A673 (cell line): ENCODE data around the gene PRKCB. TPM values are rescaled to one million over a fixed set of nuclear protein-coding genes. Genes with fewer than 3 reads are reported as not detected.

Experiments used
- BruUV-seq: library from RNA; stranded (reverse); fragments of 400-500 nt; replicated peaks from 2 replicates; lab custom pipeline; 2021; lab: Mats Ljungman, UMichigan
- CTCF ChIA-PET: fragments of 300-600 bp; sonication (Branson Sonifier 250); formaldehyde crosslinking; loops from one replicate; lab custom pipeline; 2022; ENCODE audit warnings: antibody characterized with exemption; lab: Charles Lee
- POLR2A ChIA-PET: fragments of 300-600 bp; sonication (Branson Sonifier 250); formaldehyde crosslinking; loops from one replicate; lab custom pipeline; 2022; ENCODE audit warnings: antibody characterized with exemption; ENCODE audit not compliant: low non-redundant PET; lab: Charles Lee
- DNase-seq: peaks from one replicate; pipeline ENCODE4 v3.0.0-alpha.2; 2015; ENCODE audit warnings: low spot score
- H3K27ac ChIP-seq: fragments of 200-600 bp; sonication (generic); 2 replicates; pipeline ENCODE4 v1.5.1; 2016; ENCODE audit warnings: mixed run types, low read depth, mild to moderate bottlenecking, mixed read lengths, antibody characterized with exemption, low read length; ENCODE audit not compliant: poor library complexity, severe bottlenecking
- H3K27me3 ChIP-seq: fragments of 200-600 bp; sonication (generic); replicated peaks from 2 replicates; pipeline ENCODE4 v1.6.1; 2017; ENCODE audit warnings: mixed run types, low read depth, mild to moderate bottlenecking, mixed read lengths, antibody characterized with exemption, low read length; ENCODE audit not compliant: insufficient read depth, poor library complexity
- H3K36me3 ChIP-seq: fragments of 200-600 bp; sonication (generic); 2 replicates; pipeline ENCODE4 v1.6.1; 2016; ENCODE audit warnings: mixed run types, mild to moderate bottlenecking, mixed read lengths, antibody characterized with exemption, low read length; ENCODE audit not compliant: insufficient read depth, poor library complexity, severe bottlenecking
- H3K4me1 ChIP-seq: fragments of 200-600 bp; sonication (generic); 2 replicates; pipeline ENCODE4 v1.6.1; 2017; ENCODE audit warnings: mixed run types, mild to moderate bottlenecking, mixed read lengths, antibody characterized with exemption, low read length; ENCODE audit not compliant: insufficient read depth, poor library complexity, severe bottlenecking
- H3K4me3 ChIP-seq: fragments of 200-600 bp; sonication (generic); 2 replicates; pipeline ENCODE4 v1.5.1; 2016; ENCODE audit warnings: low read depth, mixed run types, mild to moderate bottlenecking, mixed read lengths, low read length; ENCODE audit not compliant: poor library complexity, severe bottlenecking
- H3K9me3 ChIP-seq: fragments of 200-600 bp; sonication (generic); 2 replicates; pipeline ENCODE4 v1.6.1; 2016; ENCODE audit warnings: mixed run types, low read depth, mild to moderate bottlenecking, mixed read lengths, antibody characterized with exemption, low read length; ENCODE audit not compliant: poor library complexity, severe bottlenecking
- CTCF ChIP-seq: fragments of 300-800, 200-600 bp; sonication (generic); conservative IDR thresholded peaks from 2 replicates; pipeline ENCODE4 v1.5.1; 2017; ENCODE audit warnings: low read depth, mild to moderate bottlenecking, antibody characterized with exemption, low read length, moderate library complexity, mixed read lengths
- EZH2 ChIP-seq: fragments of 200-600 bp; sonication (generic); IDR thresholded peaks from 2 replicates; pipeline ENCODE4 v1.6.1; 2017; ENCODE audit warnings: borderline replicate concordance, low read depth, mild to moderate bottlenecking, mixed read lengths, antibody characterized with exemption, low read length; ENCODE audit not compliant: poor library complexity, severe bottlenecking
- intact Hi-C: fragments of 100-400 bp; cut with micrococcal nuclease; formaldehyde crosslinking; loops from one replicate; pipeline ENCODE4 v1.10.0; 2022; ENCODE audit not compliant: unreplicated experiment
- total RNA-seq: library from RNA; stranded (reverse); gene quantifications from 2 replicates; pipeline ENCODE4 v1.2.3, GENCODE V29; 2021

Gene PRKCB
- total RNA-seq, 1 experiment from 2014 or later: 171 TPM

GRCh38 chr16:23901178-23902033 lies 65.6 kb downstream of the PRKCB start:
- Histone ChIP-seq H3K4me3 (peak overlapping the region; percentile 28), H3K36me3 (no peaks in the 10 kb centered on the region), H3K9me3 (no peaks in the 10 kb centered on the region), H3K27me3 (no peaks in the 10 kb centered on the region), H3K27ac (peak overlapping the region; percentile 99), H3K4me1 (peaks cover 85% of the 10 kb centered on the region)
- POLR2A ChIA-PET: no interaction called here
- TF ChIP-seq CTCF (peak; percentile 33; the same call in 1 of the 2 replicates), EZH2 (no peak)
- intact Hi-C loops: loop anchor here (1.0 to 5.0 kb wide), 7 partner anchors 34 to 411 kb away; no protein-coding TSS in a partner anchor
- DNase-seq: peak; percentile 96
- CTCF ChIA-PET: interaction anchor here (0.5 to 1.6 kb wide), 3 partner anchors 22 to 109 kb away, joined by 3 to 4 read pairs (median 4); no protein-coding TSS in a partner anchor
- BruUV-seq: TSS peak; percentile 50

GRCh38 chr16:23902034-23902747 lies 66.4 kb downstream of the PRKCB start:
- BruUV-seq: TSS peak; percentile 47
- POLR2A ChIA-PET: interaction anchor here (0.6 to 1.0 kb wide), 4 partner anchors 40 to 133 kb away, joined by 3 to 21 read pairs (median 8); no protein-coding TSS in a partner anchor

More at GRCh38 chr16:23902034-23902747, 66.4 kb downstream of the PRKCB start:
- Histone ChIP-seq H3K36me3 (no peaks in the 10 kb centered on the region), H3K4me1 (peaks cover 85% of the 10 kb centered on the region), H3K27ac (peak overlapping the region; percentile 99), H3K27me3 (no peaks in the 10 kb centered on the region), H3K9me3 (no peaks in the 10 kb centered on the region), H3K4me3 (peak overlapping the region; percentile 28)
- TF ChIP-seq CTCF (no peak), EZH2 (no peak)
- intact Hi-C loops: loop anchor here (2.0 to 5.0 kb wide), 6 partner anchors 35 to 411 kb away; no protein-coding TSS in a partner anchor
- CTCF ChIA-PET: interaction anchor here (0.5 to 1.6 kb wide), 4 partner anchors 23 to 411 kb away, joined by 3 to 4 read pairs (median 3); no protein-coding TSS in a partner anchor
- DNase-seq: peak; percentile 87
